HL-60/S4 treated with retinoic acid at 250 ng/mL for 4 days and 3 days (cell line): ENCODE measurements around the gene CHGA.

Source experiments
- in situ Hi-C: fragments of 300-500 bp; cut with MboI; formaldehyde crosslinking; loops from 2 replicates; pipeline ENCODE4 v1.7.0; 2022; ENCODE audit warnings: low sequenced_read_pairs

Gene CHGA

GRCh38 chr14:92974541-92975345, 51.8 kb downstream of the CHGA start:
- in situ Hi-C loops, result no loop called here

DNA sequence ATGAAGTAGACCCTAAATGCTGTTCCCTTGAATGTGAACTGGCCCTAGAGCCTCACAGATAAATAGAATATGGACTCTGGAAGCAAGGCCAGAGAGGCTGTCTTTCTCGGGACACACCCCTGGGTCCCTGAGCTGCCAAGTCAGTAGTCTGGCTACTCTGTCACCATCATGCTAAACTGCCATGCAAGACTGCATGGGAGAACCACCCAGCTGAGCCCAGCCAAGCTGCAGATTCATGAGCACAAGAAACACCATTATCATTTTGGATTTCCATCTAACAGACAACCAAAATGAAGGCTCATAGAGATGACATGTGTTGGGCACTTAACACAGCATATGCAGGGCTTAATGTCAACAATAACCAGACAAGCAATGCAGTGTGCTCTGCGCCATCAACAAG, 53.3 kb downstream of the CHGA start:
- in situ Hi-C loops, result no loop called here

GRCh38 chr14:92978229-92979021, 55.5 kb downstream of the CHGA start:
- in situ Hi-C loops, result no loop called here

DNA sequence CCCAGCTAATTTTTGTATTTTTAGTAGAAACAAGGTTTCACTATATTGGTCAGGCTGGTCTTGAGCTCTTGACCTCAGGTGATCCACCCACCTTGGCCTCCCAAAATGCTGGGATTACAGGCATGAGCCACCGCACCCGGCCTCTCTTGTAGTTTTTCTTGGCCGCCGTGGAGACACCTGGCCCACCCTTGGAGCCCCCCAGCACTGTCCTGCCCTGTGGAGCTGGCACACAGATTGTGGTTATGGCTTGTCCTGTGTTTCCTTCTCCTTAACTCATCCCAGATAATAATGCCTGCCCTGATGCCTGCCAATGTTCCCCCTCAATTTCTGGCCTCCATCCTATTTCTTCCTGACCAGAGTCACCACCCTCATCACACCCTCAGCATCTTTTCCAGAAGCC, 57.9 kb downstream of the CHGA start:
- in situ Hi-C loops, result no loop called here

DNA sequence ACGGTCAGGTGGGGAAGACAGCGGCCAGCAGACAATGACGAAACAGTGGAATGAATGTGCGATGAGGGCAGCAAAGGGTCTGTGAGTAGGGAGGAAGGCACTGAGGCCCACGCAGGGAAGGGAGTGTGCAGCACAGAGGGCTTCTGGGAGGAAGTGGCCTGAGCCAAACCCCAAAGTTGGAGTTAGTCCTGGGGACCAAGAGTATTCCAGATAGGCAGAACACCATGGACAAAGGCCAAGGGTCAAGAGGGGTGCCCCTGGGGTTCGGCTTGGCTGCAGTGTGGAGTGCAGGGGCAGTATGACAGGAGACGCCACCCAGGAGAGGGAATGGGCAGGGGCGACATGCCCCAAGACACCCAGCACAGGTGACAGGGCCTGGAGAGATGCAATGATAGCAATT, 58.8 kb downstream of the CHGA start:
- in situ Hi-C loops, result no loop called here

GRCh38 chr14:92982956-92983355, 60.0 kb downstream of the CHGA start:
- in situ Hi-C loops, result no loop called here

GRCh38 chr14:92984082-92984788, 61.3 kb downstream of the CHGA start:
- in situ Hi-C loops, result no loop called here
